Anterior cingulate cortex (tissue), 58 donors: ENCODE measurements around the gene ZMYM1.
"Not testable (repeated sequence)": the region's sequence is repeated elsewhere in the genome, so short reads cannot be mapped to it uniquely, and the experiment has no call there.

Experiments used
- DNase-seq, 58 donors: peaks; one replicate each; lab custom pipeline; 2025; lab: John Stamatoyannopoulos, UW

The ZMYM1 gene

DNA sequence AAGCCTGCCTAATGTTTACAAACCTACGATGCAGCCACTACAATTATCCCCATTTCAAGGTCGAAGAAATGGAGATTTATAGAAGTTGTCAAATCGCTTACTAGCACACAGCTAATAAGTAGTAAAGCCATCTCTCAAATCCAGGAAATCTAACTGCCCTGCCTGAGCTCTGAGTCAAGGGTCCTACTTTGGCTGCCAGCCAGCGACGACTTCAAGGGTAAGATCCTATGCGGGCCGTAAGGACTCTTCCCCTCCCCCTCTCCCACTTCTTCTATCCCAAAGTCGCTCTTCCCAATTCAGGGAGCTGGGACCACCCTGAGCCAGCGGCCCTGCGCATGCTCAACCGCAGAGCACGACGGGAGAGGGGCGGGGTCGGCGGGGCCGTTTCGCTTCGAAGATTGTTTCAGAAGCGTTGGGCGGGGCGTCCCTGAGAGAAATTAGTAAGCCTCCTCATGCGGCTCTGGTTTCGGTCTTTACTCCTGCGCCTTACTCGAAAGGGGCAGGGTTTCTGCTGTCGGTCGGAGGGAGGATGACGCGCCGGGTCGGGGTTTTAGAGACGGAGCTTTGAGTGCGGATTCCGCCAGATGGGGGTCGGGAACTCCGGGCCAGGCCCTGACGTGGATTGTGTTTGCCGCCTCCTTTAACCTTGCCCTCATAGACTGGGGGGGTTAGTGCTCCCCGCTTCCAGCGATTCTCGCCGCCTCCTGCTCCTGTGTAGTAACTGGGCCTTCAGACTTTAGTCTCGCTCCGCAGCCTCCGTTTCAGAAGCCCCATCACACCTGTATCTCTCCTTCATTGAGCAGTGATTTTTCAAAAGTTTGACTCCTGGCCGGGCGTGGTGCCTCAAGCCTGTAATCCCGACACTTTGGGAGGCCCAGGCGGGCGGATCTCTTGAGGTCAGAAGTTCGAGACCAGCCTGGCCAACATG lies at the start of gene ZMYM1:
TSS of gene ZMYM1 (plus strand) at position 383 of the 928 bp plus-strand sequence. CDS start 14,603 bp downstream, outside the sequence.
- DNase-seq: peak in 57 of 58 donors; percentile 26 to 86 (median 70)

DNA sequence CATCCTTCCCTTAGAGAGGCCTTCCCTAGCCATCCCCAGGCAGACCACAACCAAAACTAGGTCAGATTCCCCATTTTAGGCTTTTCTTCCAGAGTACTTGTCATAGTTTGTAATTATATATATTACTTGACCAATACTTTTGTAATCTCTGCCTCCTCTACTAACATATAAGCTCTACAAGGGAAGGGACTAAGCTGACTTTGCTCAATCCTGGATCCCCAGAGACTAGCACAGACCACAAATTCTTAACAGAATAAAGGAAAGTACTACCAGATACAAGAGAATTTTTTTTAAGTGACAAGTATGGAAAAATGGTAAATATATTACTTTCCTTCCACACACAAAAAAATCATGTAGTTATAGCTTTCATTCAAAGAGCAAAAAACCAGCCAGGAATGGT lies 49.4 kb upstream of the ZMYM1 start:
- no peak for DNase-seq

DNA sequence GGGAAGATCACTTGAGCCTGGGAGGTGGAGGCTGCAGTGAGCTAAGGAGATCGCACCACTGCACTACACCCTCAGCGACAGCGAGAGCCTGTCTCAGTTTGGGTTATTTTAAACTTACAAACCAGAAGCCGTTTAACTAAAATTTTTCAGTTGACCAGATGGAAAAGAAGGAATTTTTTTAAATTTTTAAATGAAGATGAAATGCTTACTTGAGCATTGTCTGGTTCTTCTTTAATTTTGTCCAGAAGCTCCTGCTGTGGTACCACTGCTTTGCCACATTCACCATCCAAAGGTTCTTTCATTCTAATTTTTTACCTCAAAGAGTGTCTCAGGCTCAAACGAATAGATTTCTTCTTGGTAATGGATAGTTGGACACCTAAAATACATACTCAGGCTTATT lies 48.8 kb upstream of the ZMYM1 start:
- DNase-seq: no peak

DNA sequence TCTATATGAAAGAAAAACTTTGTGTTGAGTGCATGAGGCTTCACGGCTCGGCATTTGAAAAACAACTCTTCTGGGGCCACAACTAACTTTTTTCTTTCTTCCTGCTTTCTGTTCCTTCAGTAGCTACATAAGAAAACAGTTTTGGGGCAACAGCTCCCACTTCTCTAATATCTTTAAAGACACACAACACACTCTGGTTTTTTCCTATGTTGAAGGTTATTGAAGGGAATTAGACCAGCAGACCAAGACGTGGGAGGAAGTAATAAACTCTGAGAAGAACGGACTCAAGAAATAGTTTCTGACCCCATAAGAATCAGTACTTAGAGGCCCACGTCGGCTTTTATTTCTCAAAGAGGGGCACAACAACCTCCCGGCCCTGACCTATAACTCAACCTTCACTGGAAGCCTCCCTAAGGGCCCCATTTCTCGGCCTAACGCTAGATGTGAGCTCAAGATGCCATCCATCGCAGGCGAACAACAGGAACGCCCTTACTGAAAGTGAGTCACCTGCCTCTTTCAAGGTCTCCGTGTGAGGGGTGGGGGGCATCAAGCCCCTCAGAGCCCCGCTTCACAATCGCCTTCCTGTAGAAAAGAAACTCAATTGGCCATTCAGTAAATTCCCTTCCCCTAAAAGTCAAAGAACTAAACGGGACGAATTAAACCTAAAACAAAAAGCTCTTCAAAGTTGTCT lies 48.3 kb upstream of the ZMYM1 start:
- DNase-seq: peak in 14 of 58 donors; percentile 0 to 33 (median 6)

DNA sequence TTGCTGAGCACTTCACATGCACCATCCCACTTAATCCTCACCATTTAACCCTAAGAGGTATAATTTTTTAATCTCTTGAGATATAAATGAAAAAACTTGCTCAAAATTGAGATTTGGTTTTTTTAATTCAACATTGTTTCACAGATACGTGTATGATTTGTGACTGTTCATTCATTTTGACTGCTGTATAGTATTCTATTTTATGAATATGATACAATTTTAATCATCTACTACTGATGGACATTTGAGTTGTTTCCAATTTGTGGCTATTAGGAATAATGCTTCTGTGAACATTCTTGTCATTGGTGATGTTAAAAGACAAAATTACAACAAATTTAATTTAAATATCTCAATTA lies 46.8 kb upstream of the ZMYM1 start:
- no peak for DNase-seq

DNA sequence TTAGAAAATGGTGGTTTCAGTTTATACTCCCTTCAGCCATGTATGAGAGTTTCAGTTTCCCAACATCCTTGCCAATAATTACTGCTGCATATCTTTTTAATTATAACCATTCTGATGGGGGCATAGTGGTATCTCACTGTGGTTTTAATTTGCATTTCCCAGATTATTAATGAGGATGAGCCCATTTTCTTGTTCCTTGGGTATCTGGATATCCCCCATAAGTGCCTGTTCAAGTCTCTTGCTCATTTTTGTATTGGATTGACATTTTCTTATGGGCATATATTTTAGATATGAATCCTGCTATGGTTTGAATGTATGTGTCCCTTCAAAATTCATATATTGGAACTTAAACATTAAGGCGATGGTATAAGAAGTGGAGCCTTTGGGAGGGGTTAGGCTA lies 45.8 kb upstream of the ZMYM1 start:
- DNase-seq: no peak

DNA sequence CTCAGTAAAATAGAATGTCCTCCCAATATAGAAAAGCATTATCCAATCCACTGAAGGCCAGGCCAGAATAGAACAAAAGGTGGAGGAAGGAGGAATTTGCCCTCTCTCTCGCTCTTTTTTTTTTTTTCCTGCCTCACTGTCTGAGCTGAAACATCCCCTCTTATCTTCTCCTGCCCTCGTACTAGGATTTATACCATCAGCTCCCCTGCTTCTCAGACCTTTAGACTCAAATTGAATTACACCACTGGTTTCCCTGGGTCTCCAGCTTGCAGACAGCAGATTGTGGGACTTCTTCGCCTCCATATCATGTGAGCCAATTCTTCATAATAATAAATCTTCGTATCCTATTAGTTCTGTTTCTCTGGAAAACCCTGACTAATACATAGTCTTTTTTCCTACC lies 42.6 kb upstream of the ZMYM1 start:
- no peak for DNase-seq

DNA sequence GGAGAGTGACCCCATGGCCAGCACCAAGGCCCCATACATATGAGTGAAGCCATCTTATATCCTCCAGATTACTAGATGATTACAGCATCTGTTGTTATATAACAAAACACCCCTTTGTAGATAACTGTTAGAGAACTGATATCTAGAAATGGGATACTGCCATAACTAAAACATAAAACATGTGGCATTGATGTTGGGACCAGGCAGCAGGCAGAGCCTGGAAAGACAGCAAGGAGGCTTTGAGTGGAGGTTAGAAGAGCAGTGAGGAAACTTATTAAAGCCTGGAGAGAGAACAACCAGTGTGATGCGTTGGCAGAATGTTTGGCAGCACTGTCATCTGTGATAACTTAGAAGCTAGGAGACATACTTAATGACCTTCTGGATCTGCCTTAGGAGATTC lies 42.0 kb upstream of the ZMYM1 start:
- no peak for DNase-seq

DNA sequence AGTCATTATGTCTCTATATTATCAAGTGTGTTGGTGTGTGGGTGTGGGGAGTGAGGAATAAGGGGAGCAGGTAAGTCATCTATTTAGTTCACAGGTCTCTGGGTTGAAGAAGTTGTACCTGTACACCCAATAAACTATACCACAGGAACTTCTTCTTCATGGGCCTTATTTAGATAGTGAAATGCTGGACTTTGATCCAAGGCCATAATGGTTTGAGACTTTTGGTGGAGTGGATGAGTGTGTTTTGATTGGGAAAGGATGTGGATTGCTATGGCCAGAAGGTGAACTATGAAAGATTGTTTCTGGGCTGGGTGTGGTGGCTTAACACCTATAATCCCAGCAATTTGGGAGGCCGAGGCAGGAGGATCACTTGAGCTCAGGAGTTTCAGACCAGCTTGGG lies 40.5 kb upstream of the ZMYM1 start:
- DNase-seq: no peak

DNA sequence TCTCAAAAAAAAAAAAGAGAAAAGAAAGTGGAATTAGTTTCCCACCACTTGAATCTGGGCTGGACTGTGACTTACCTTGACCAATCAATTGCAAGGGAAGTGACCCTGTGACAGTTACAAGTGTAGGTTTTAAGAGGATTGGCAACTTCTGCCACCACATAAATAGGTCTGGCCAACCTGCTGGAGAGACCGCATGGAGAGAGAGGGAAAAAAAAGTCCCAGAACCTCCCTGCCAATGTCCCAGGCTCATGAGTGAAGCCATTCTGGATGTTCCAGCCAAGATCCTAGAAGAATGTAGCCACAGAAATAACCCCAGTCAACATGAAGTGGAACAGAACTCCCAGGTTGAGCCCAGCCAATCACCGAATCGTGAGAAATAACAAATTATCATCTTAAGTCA lies 35.7 kb upstream of the ZMYM1 start:
- no peak for DNase-seq

DNA sequence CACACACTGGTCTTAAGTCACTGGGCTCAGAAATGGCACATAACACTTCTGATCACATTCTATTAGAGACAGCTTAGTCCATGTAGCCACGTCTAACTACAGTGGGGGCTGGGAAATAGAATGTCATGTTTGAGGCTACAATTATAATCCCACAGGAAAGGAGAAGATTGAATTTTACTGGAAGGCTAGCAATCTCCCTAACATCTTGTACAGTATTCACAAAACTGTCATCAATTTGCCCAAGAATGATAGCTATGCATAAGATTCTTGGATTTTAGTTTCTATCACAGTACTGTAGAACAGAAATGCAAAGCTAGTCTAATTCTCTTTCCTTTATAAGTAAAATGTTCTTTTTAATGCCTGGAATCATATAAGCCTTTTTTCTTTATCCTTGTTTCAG lies 34.8 kb upstream of the ZMYM1 start:
- DNase-seq: no peak

DNA sequence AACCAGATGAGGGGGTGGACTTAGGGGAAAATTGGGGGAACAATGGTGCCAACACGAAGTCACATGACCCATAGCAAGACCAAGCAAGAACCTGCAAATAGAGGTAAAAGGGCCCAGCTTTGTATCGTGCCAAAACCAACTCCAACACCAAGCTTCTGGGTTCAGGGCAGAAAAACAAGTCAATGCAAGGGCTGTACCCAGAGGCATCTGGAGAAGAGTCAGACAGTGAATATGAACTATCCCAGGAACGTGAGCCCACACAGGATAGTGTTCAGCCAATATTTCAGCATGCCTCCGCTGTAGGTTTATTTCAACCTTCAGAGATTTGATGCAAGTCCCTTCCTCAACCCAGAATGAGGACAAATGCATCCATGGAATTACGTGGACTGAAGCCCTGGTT lies 32.5 kb upstream of the ZMYM1 start:
- no peak for DNase-seq

DNA sequence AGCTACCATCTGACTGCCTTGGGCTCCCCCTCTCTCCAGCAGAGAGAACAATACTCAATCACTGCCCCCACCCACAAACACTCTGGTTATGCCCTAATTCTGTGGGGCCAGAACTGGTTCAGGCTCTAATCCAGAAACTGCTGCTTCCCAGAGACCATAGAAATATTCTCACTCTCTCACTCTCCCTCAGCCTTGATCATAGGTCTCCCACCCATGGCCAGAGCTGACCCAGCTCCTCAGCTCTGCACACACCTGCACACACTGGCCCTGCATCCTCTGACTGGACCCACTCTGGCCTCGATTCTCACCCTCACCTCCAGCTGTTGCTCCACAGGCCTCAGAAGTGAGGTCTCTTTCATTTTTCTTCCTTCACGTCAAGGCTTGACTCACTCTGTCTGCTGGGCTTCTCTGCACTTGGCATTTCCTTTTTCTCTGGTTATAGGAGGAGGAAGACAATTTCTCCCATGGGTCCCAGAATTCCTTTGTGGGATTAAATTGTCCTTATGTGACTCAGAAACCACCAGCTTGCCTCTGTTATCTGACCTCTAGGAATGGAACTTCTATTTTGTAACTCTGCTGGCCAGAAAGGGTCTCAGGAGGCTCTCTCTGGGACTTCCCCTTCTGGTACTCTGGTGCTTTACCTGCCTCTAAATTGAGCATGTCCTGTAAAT lies 31.9 kb upstream of the ZMYM1 start:
- DNase-seq: no peak

DNA sequence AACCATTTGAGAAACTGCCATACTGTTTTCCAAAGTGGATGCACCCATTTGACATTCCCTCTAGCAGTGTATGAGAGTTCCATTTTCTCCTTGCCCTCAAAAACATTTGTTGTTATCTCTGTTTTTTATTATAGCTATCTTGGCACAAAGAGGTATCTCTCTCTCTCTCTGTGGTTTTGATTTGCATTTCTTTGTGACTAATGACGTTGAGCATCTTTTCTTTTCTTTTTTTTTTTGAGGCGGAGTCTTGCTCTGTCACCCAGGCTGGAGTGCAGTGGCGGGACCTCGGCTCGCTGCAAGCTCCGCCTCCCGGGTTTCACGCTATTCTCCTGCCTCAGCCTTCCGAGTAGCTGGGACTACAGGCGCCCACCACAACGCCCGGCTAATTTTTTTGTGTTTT lies 30.1 kb upstream of the ZMYM1 start:
- no peak for DNase-seq

DNA sequence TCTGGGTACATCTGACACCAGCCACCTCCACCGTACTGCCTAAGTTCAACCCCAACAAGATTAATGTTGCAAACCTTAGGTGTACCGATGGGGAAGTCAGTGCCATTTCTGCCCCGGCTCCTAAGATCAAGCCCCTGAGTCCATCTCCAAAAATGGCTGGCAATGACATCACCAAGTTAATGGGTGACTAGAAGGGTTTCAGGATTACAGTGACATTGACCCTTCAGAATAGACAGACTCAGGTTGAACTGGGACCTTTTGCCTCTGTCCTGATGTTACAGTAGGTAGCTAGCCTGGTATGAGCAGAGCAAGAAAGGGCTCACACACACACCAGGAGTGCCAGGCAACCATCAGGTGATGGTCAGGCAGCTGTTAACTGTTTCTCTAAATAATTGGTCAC lies 25.8 kb upstream of the ZMYM1 start:
- DNase-seq: no peak

DNA sequence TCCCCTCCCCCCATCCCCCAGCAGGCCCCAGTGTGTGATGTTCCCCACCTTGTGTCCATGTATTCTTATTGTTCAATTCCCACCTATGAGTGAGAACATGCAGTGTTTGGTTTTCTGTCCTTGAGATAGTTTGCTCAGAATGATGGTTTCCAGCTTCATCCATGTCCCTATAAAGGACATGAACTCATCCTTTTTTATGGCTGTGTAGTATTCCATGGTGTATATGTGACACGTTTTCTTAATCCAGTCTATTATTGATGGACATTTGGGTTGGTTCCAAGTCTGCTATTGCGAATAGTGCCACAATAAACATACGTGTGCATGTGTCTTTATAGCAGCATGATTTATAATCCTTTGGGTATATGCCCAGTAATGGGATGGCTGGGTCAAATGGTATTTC lies 24.9 kb upstream of the ZMYM1 start:
- not testable (repeated sequence) for DNase-seq

DNA sequence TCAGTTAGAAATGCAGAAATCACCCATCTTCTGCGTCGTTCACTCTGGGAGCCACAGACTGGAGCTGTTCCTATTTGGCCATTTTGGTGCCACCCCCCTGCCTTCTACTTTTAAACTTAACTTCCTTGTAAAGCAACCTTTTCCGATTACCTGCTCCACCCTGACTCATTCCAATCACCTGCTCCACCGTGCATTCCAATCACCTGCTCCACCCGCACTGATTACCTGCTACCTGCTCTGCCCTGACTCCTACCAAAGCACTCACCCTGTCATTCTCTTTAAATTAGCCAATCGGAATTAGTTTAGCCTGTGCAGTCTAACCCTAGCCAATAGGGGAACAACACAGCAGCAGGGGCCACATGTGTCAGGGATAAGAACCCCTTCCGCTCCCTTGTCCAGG lies 20.9 kb upstream of the ZMYM1 start:
- DNase-seq: not testable (repeated sequence)

DNA sequence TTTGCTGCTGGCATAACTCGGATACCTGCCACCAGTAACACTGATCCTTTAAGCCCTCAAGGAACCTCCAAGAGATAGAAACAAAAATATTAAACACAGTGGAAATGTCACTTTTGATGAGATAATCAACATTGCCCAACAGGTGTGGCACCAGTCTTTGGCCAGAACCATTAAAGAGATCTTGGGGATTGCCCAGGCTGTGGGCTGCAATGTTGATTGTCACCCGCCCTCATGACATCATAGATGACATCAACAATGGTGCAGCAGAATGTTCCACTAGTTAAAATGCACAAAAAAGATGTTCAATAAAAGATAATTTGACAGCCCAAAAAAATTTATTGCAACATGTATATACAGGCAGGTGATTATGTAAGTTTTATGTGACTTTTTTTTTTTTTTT lies 20.2 kb upstream of the ZMYM1 start:
- DNase-seq: no peak

DNA sequence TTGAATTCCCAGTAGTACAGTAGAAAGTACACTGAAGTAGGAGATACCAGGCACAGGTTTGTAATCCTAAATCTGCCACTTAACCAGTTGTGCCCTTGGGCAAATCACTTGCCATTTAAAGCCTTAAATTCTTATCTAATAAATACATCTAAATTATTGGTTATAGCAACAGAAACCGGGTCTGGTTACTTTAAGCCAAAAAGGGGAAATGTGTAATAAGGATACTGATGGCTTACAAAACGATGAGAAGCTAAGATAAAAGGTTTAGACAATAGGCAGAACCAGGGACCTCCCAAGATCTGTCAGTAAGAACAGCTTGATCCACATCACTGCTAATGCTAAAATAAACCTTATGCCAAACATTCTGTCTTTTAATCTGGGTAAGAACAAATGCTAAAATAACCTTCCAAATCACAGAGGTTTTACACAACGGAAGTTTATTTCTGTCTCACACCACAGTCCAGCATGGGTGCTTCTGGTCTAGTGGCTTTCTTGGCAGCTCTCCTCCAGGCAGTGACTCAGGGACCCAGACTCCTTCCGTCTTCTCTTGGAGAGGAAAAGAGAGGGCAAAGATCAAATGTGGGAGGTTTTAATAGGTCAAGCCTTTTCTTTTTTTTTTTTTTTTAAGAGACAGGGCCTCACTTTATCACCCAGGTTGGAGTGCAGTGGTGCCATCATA lies 16.5 kb upstream of the ZMYM1 start:
- DNase-seq: no peak

DNA sequence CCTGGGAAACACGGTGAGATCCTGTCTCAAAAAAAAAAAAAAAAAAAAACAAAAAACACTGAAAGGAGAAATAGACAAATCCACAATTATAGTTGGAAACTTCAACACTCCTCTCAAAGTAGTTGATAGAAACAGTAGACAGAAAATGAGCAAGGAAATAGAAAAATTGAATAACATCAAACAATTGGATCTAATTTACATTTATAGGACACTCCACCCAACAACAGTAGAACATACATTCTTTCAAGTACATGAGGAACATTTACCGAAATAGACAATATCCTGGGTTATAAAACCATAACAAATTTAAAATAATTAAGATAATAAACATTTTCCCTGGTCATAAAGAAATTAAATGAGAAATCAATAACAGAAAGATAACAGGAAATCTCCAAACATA lies 14.9 kb upstream of the ZMYM1 start:
- no peak for DNase-seq

DNA sequence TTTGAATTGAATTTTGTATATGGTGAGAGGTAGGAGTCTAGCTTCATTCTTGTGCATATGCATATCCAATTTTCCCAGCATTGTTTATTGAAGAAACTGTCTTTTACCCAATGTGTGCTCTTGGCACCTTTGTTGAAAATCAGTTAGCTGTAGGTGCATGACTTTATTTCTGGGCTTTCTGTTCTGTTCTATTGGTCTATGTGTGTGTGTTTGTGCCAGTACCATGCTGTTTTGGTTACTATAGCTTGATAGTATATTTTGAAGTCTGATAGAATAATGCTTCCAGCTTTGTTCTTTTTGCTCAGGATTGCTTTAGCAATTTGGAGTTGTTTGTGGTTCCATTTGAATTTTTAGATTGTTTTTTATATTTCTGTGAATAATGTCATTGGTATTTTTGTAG lies 9.4 kb upstream of the ZMYM1 start:
- DNase-seq: no peak
